Fibroblast of lung (primary cell): ENCODE data around the gene TNFRSF9. TPM values are rescaled to one million over a fixed set of nuclear protein-coding genes. Genes with fewer than 3 reads are reported as not detected.

Experiments
- DNase-seq, 2 donors: peaks; one replicate each; pipeline versions ENCODE4 v3.0.0 to v3.0.0-alpha.2; 2010; ENCODE audit warnings: low read depth in 2 of 2
- H2AFZ ChIP-seq: 2 replicates; pipeline ENCODE4 v1.5.1; 2012; ENCODE audit warnings: low read length, control low read depth, inconsistent platforms
- H3K27ac ChIP-seq: 2 replicates; pipeline ENCODE4 v1.5.1; 2011; ENCODE audit warnings: low read length, control low read depth; ENCODE audit not compliant: insufficient read depth
- H3K27me3 ChIP-seq: 2 replicates; pipeline ENCODE4 v1.5.1; 2011; ENCODE audit warnings: mild to moderate bottlenecking, low read length; ENCODE audit not compliant: control insufficient read depth, insufficient read depth
- H3K36me3 ChIP-seq: 2 replicates; pipeline ENCODE4 v1.5.1; 2011; ENCODE audit warnings: low read length; ENCODE audit not compliant: control insufficient read depth, insufficient read depth
- H3K4me1 ChIP-seq: 2 replicates; pipeline ENCODE4 v1.5.1; 2011; ENCODE audit warnings: low read length; ENCODE audit not compliant: control insufficient read depth, insufficient read depth; ENCODE audit errors: extremely low read depth
- H3K4me2 ChIP-seq: 2 replicates; pipeline ENCODE4 v1.5.1; 2011; ENCODE audit warnings: low read length, control low read depth; ENCODE audit not compliant: insufficient read depth; ENCODE audit errors: extremely low read depth
- H3K4me3 ChIP-seq, 4 experiments: fragments of 200-600 bp in 1 of 4; sonication (generic) in 1 of 4; replicated peaks in 1 of 4; 2 replicates each; pipeline ENCODE4 v1.5.1; 2011 to 2016; ENCODE audit warnings: low read length in 4 of 4, low read depth in 3 of 4, mild to moderate bottlenecking in 3 of 4, control low read depth in 2 of 4, inconsistent platforms in 1 of 4, mixed read lengths in 1 of 4; ENCODE audit not compliant: insufficient read depth in 1 of 4; ENCODE audit errors: control extremely low read depth in 1 of 4
- H3K79me2 ChIP-seq: 2 replicates; pipeline ENCODE4 v1.5.1; 2012; ENCODE audit warnings: mild to moderate bottlenecking, low read length, inconsistent platforms; ENCODE audit not compliant: control insufficient read depth, insufficient read depth
- H3K9ac ChIP-seq: 2 replicates; pipeline ENCODE4 v1.5.1; 2011; ENCODE audit warnings: mild to moderate bottlenecking, low read length, control low read depth; ENCODE audit not compliant: insufficient read depth
- H3K9me3 ChIP-seq: 2 replicates; pipeline ENCODE4 v1.5.1; 2012; ENCODE audit warnings: low read depth, low read length; ENCODE audit not compliant: control insufficient read depth, insufficient read depth
- H4K20me1 ChIP-seq: 2 replicates; pipeline ENCODE4 v1.5.1; 2011; ENCODE audit warnings: low read length; ENCODE audit not compliant: control insufficient read depth, insufficient read depth; ENCODE audit errors: extremely low read depth
- CTCF ChIP-seq, 2 donors: IDR thresholded peaks in 1 of 2; conservative IDR thresholded peaks in 1 of 2; 1 replicate in 1 of 2; 2 replicates in 1 of 2; pipeline ENCODE4 v1.5.1; 2011 to 2012; ENCODE audit warnings: low read length in 2 of 2, control low read depth in 1 of 2, inconsistent platforms in 1 of 2, low read depth in 1 of 2, mild to moderate bottlenecking in 1 of 2
- EZH2 ChIP-seq: IDR thresholded peaks from 2 replicates; pipeline ENCODE4 v1.5.1; 2012; ENCODE audit warnings: low read length, control low read depth, mild to moderate bottlenecking; ENCODE audit errors: missing control alignments
- polyA plus RNA-seq, 2 donors: library from polyadenylated mRNA; depleted of rRNA in 1 of 2; stranded (reverse) in 1 of 2; unstranded in 1 of 2; fragments of >200 nt; gene quantifications; 2 replicates each; pipeline ENCODE4 v1.2.1, GENCODE V29; 2011 to 2012; ENCODE audit warnings: missing spikeins in 1 of 2
- total RNA-seq: library from RNA; depleted of rRNA; stranded (reverse); fragments of >200 nt; gene quantifications from 2 replicates; pipeline ENCODE4 v1.2.1, GENCODE V29; 2014

Gene TNFRSF9
- total and polyA plus RNA-seq, 2 donors (not counting 1 experiment from before 2014, with no cell fraction given): 0.02 TPM; not detected in 1

GRCh38 chr1:7973086-7973485, 32.4 kb upstream of the TNFRSF9 start:
- H4K20me1 ChIP-seq: no peaks in the 10 kb centered on the region
- H3K27me3 ChIP-seq: no peaks in the 10 kb centered on the region
- no peak overlapping the region for H3K4me3 ChIP-seq
- H3K4me2 ChIP-seq: no peak overlapping the region
- peaks cover 13% of the 10 kb centered on the region for H3K36me3 ChIP-seq
- no peaks in the 10 kb centered on the region for H3K9me3 ChIP-seq
- H3K79me2 ChIP-seq: peaks cover 4% of the 10 kb centered on the region
- TF ChIP-seq CTCF (conservative IDR thresholded peaks at IDR 0.05 in 1 of 2, IDR thresholded peaks at IDR 0.05 in 1 of 2; ENCODE audit: low read depth in 1 of 2, low read length in 2 of 2): no peak
- TF ChIP-seq EZH2: no peak
- H3K9ac ChIP-seq: no peak overlapping the region
- H3K4me1 ChIP-seq: no peaks in the 10 kb centered on the region
- H3K27ac ChIP-seq: no peak overlapping the region
- DNase-seq: no peak
- no peak overlapping the region for H2AFZ ChIP-seq

- H3K27ac ChIP-seq: no peak overlapping the region
- no peak overlapping the region for H3K4me3 ChIP-seq
- TF ChIP-seq CTCF (conservative IDR thresholded peaks at IDR 0.05 in 1 of 2, IDR thresholded peaks at IDR 0.05 in 1 of 2; ENCODE audit: low read depth in 1 of 2, low read length in 2 of 2) (no peak), EZH2 (no peak)
- no peaks in the 10 kb centered on the region for H3K27me3 ChIP-seq
- no peak for DNase-seq
- H3K4me1 ChIP-seq: no peaks in the 10 kb centered on the region
- H2AFZ ChIP-seq: no peak overlapping the region
- peaks cover 9% of the 10 kb centered on the region for H3K79me2 ChIP-seq
- H4K20me1 ChIP-seq: no peaks in the 10 kb centered on the region
- no peak overlapping the region for H3K9ac ChIP-seq
- H3K9me3 ChIP-seq: no peaks in the 10 kb centered on the region
- peaks cover 13% of the 10 kb centered on the region for H3K36me3 ChIP-seq
- H3K4me2 ChIP-seq: no peak overlapping the region
These were observed 31.6 kb upstream of the TNFRSF9 start for GRCh38 chr1:7972285-7972684.

- Histone ChIP-seq H3K27me3 (no peaks in the 10 kb centered on the region), H3K9me3 (no peaks in the 10 kb centered on the region), H3K4me2 (no peak overlapping the region), H3K27ac (no peak overlapping the region), H3K79me2 (peaks cover 16% of the 10 kb centered on the region), H3K36me3 (peaks cover 15% of the 10 kb centered on the region), H4K20me1 (no peaks in the 10 kb centered on the region), H3K4me3 (no peak overlapping the region), H2AFZ (no peak overlapping the region), H3K9ac (no peak overlapping the region), H3K4me1 (no peaks in the 10 kb centered on the region)
- no peak for DNase-seq
- no peak for TF ChIP-seq EZH2
- TF ChIP-seq CTCF (conservative IDR thresholded peaks at IDR 0.05 in 1 of 2, IDR thresholded peaks at IDR 0.05 in 1 of 2; ENCODE audit: low read depth in 1 of 2, low read length in 2 of 2): no peak
These were observed 30.4 kb upstream of the TNFRSF9 start for GRCh38 chr1:7971024-7971423.
